ENCODE measurements around the gene FAM162B.

GRCh38 chr6:116763048-116763447, 2.5 kb downstream of the FAM162B start:
- TF ChIP-seq TP53 (CRISPR knock-in tag; IDR thresholded peaks at IDR 0.05) (no peak), CHD2 (IDR thresholded peaks at IDR 0.05; ENCODE audit: low read length, partially characterized antibody) (no peak), POLR2A (IDR thresholded peaks at IDR 0.05; ENCODE audit: low read length) (no peak), CHD4 (IDR thresholded peaks at IDR 0.05; ENCODE audit: borderline replicate concordance) (no peak), ZNF302 (CRISPR knock-in tag; IDR thresholded peaks at IDR 0.05) (no peak)

Data from A549 (cell line).